Measurements from ENCODE around the gene CSMD2.

Gene CSMD2

GRCh38 chr1:33740040-33740744 is 424.8 kb downstream of the CSMD2 start:
- Histone ChIP-seq H3K14ac (ENCODE audit: low read length in 2 of 2) (no peak overlapping the region), H3K36me3 (ENCODE audit: control insufficient read depth in 1 of 2, insufficient read depth in 2 of 2, low read depth in 1 of 2, low read length in 2 of 2) (peaks cover 0 to 30% of the 10 kb centered on the region in 2 experiments), H3K4me3 (ENCODE audit: insufficient read depth in 1 of 2, low read depth in 1 of 2, low read length in 2 of 2) (no peak overlapping the region), H2BK5ac (ENCODE audit: low read depth, low read length, poor library complexity, severe bottlenecking) (no peak overlapping the region), H3K4me1 (ENCODE audit: control insufficient read depth, insufficient read depth, low read depth, low read length) (no peaks in the 10 kb centered on the region), H3K9ac (ENCODE audit: low read length) (no peak overlapping the region), H3K79me1 (replicated peaks; ENCODE audit: low read length, poor library complexity, severe bottlenecking) (no peaks in the 10 kb centered on the region), H3K4me2 (ENCODE audit: low read length, poor library complexity, severe bottlenecking) (no peak overlapping the region), H3K27me3 (ENCODE audit: control insufficient read depth in 1 of 2, insufficient read depth in 1 of 2, low read length in 2 of 2) (no peaks in the 10 kb centered on the region), H2BK15ac (ENCODE audit: low read depth, poor library complexity, severe bottlenecking) (no peak overlapping the region), H3K18ac (ENCODE audit: low read depth in 1 of 2, low read length in 2 of 2) (no peak overlapping the region), H4K91ac (ENCODE audit: low read length) (no peak overlapping the region), H4K8ac (ENCODE audit: low read length) (no peak overlapping the region), H3K9me3 (ENCODE audit: control insufficient read depth, low read length) (no peaks in the 10 kb centered on the region), H2AFZ (ENCODE audit: low read depth, low read length) (no peak overlapping the region), H3K23ac (ENCODE audit: low read length in 2 of 2) (no peak overlapping the region), H2AK5ac (ENCODE audit: low read length, severe bottlenecking) (no peak overlapping the region), H3K27ac (ENCODE audit: low read length, poor library complexity, severe bottlenecking) (no peak overlapping the region), H2BK12ac (ENCODE audit: low read length in 2 of 2) (no peak overlapping the region), H3K4ac (ENCODE audit: low read depth in 1 of 2, low read length in 2 of 2) (no peak overlapping the region), H2BK120ac (ENCODE audit: low read depth, low read length) (no peak overlapping the region)
- DNase-seq: no peak
- 79% methylated on average over 5 of the region's 8 CpGs for WGBS

DNA sequence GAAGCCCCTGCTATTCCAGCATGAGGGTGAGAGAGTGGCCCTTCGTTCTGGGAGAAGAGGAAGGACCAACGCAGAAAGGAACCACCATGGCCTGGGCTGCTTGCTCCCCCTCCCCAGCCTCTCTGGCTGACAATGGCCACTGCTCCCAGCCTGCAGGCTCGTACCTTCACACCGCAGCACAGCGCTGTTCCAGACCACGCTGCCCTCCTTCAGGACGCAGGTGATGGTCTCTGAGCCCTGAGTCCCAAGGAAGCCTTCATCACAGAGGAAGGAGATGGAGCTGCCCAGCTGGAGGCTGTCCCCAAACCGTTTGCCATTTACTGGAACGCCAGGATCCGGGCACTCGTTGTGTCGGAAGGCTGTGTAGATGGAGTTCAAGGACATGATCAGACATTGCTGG is 426.1 kb downstream of the CSMD2 start:
- H3K4me2 ChIP-seq (ENCODE audit: low read length, poor library complexity, severe bottlenecking): no peak overlapping the region
- H3K27ac ChIP-seq (ENCODE audit: low read length, poor library complexity, severe bottlenecking): no peak overlapping the region
- no peaks in the 10 kb centered on the region for H3K79me1 ChIP-seq (replicated peaks; ENCODE audit: low read length, poor library complexity, severe bottlenecking)
- no peak overlapping the region for H2BK15ac ChIP-seq (ENCODE audit: low read depth, poor library complexity, severe bottlenecking)
- H3K18ac ChIP-seq (ENCODE audit: low read depth in 1 of 2, low read length in 2 of 2): no peak overlapping the region
- no peak overlapping the region for H3K9ac ChIP-seq (ENCODE audit: low read length)
- 79% methylated on average over 12 of the region's 12 CpGs for WGBS
- DNase-seq: no peak
- H3K4me3 ChIP-seq (ENCODE audit: insufficient read depth in 1 of 2, low read depth in 1 of 2, low read length in 2 of 2): no peak overlapping the region
- no peak overlapping the region for H2AFZ ChIP-seq (ENCODE audit: low read depth, low read length)
- H2AK5ac ChIP-seq (ENCODE audit: low read length, severe bottlenecking): no peak overlapping the region
- H3K36me3 ChIP-seq (ENCODE audit: control insufficient read depth in 1 of 2, insufficient read depth in 2 of 2, low read depth in 1 of 2, low read length in 2 of 2): peaks cover 0 to 32% of the 10 kb centered on the region in 2 experiments
- H3K4me1 ChIP-seq (ENCODE audit: control insufficient read depth, insufficient read depth, low read depth, low read length): no peaks in the 10 kb centered on the region
- no peaks in the 10 kb centered on the region for H3K9me3 ChIP-seq (ENCODE audit: control insufficient read depth, low read length)
- no peak overlapping the region for H3K14ac ChIP-seq (ENCODE audit: low read length in 2 of 2)
- H2BK120ac ChIP-seq (ENCODE audit: low read depth, low read length): no peak overlapping the region
- no peak overlapping the region for H4K91ac ChIP-seq (ENCODE audit: low read length)
- no peaks in the 10 kb centered on the region for H3K27me3 ChIP-seq (ENCODE audit: control insufficient read depth in 1 of 2, insufficient read depth in 1 of 2, low read length in 2 of 2)
- H2BK12ac ChIP-seq (ENCODE audit: low read length in 2 of 2): no peak overlapping the region
- no peak overlapping the region for H3K23ac ChIP-seq (ENCODE audit: low read length in 2 of 2)
- no peak overlapping the region for H2BK5ac ChIP-seq (ENCODE audit: low read depth, low read length, poor library complexity, severe bottlenecking)
- no peak overlapping the region for H4K8ac ChIP-seq (ENCODE audit: low read length)
- H3K4ac ChIP-seq (ENCODE audit: low read depth in 1 of 2, low read length in 2 of 2): no peak overlapping the region

DNA sequence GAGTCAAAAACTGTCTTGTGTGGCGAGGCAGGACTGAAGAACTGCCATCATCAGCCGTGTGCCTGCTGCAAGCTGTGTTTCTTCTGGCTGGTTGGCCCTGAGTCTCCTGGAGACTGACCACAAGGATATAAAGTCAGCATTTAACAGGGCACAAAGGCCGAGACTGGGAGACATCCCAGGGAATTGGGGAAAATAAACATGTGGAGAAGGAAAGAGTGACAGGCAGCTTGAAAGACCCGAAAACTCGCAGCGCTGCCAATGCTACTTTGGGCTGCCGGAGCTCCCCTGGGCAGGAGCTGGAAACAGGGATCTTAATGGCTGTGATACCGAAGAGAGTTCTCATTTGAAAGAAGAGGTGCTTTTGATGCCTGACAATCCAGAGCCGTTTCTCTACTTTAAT is 426.5 kb downstream of the CSMD2 start:
- Histone ChIP-seq H3K4me3 (ENCODE audit: insufficient read depth in 1 of 2, low read depth in 1 of 2, low read length in 2 of 2) (no peak overlapping the region), H2AFZ (ENCODE audit: low read depth, low read length) (no peak overlapping the region), H3K23ac (ENCODE audit: low read length in 2 of 2) (no peak overlapping the region), H3K4me2 (ENCODE audit: low read length, poor library complexity, severe bottlenecking) (no peak overlapping the region), H2BK12ac (ENCODE audit: low read length in 2 of 2) (no peak overlapping the region), H3K9me3 (ENCODE audit: control insufficient read depth, low read length) (no peaks in the 10 kb centered on the region), H3K4me1 (ENCODE audit: control insufficient read depth, insufficient read depth, low read depth, low read length) (no peaks in the 10 kb centered on the region), H3K14ac (ENCODE audit: low read length in 2 of 2) (no peak overlapping the region), H3K4ac (ENCODE audit: low read depth in 1 of 2, low read length in 2 of 2) (no peak overlapping the region), H3K36me3 (ENCODE audit: control insufficient read depth in 1 of 2, insufficient read depth in 2 of 2, low read depth in 1 of 2, low read length in 2 of 2) (peaks cover 0 to 35% of the 10 kb centered on the region in 2 experiments), H3K27me3 (ENCODE audit: control insufficient read depth in 1 of 2, insufficient read depth in 1 of 2, low read length in 2 of 2) (no peaks in the 10 kb centered on the region), H3K9ac (ENCODE audit: low read length) (no peak overlapping the region), H3K27ac (ENCODE audit: low read length, poor library complexity, severe bottlenecking) (no peak overlapping the region), H4K8ac (ENCODE audit: low read length) (no peak overlapping the region), H2BK5ac (ENCODE audit: low read depth, low read length, poor library complexity, severe bottlenecking) (no peak overlapping the region), H2BK15ac (ENCODE audit: low read depth, poor library complexity, severe bottlenecking) (no peak overlapping the region), H3K79me1 (replicated peaks; ENCODE audit: low read length, poor library complexity, severe bottlenecking) (no peaks in the 10 kb centered on the region), H2AK5ac (ENCODE audit: low read length, severe bottlenecking) (no peak overlapping the region), H3K18ac (ENCODE audit: low read depth in 1 of 2, low read length in 2 of 2) (no peak overlapping the region), H2BK120ac (ENCODE audit: low read depth, low read length) (no peak overlapping the region), H4K91ac (ENCODE audit: low read length) (no peak overlapping the region)
- DNase-seq: no peak
- WGBS: 75% methylated on average over 7 of the region's 9 CpGs

- no peak overlapping the region for H3K4me2 ChIP-seq (ENCODE audit: low read length, poor library complexity, severe bottlenecking)
- H3K14ac ChIP-seq (ENCODE audit: low read length in 2 of 2): no peak overlapping the region
- no peak overlapping the region for H2BK12ac ChIP-seq (ENCODE audit: low read length in 2 of 2)
- WGBS: 89% methylated on average over 1 of the region's 1 CpG
- DNase-seq: no peak
- no peak overlapping the region for H2BK15ac ChIP-seq (ENCODE audit: low read depth, poor library complexity, severe bottlenecking)
- no peak overlapping the region for H2BK5ac ChIP-seq (ENCODE audit: low read depth, low read length, poor library complexity, severe bottlenecking)
- H2AK5ac ChIP-seq (ENCODE audit: low read length, severe bottlenecking): no peak overlapping the region
- H3K27me3 ChIP-seq (ENCODE audit: control insufficient read depth in 1 of 2, insufficient read depth in 1 of 2, low read length in 2 of 2): no peaks in the 10 kb centered on the region
- no peak overlapping the region for H4K8ac ChIP-seq (ENCODE audit: low read length)
- H3K36me3 ChIP-seq (ENCODE audit: control insufficient read depth in 1 of 2, insufficient read depth in 2 of 2, low read depth in 1 of 2, low read length in 2 of 2): peaks cover 0 to 32% of the 10 kb centered on the region in 2 experiments
- no peak overlapping the region for H2AFZ ChIP-seq (ENCODE audit: low read depth, low read length)
- no peak overlapping the region for H3K4me3 ChIP-seq (ENCODE audit: insufficient read depth in 1 of 2, low read depth in 1 of 2, low read length in 2 of 2)
- H3K27ac ChIP-seq (ENCODE audit: low read length, poor library complexity, severe bottlenecking): no peak overlapping the region
- H3K18ac ChIP-seq (ENCODE audit: low read depth in 1 of 2, low read length in 2 of 2): no peak overlapping the region
- H3K4ac ChIP-seq (ENCODE audit: low read depth in 1 of 2, low read length in 2 of 2): no peak overlapping the region
- no peak overlapping the region for H3K9ac ChIP-seq (ENCODE audit: low read length)
- H3K9me3 ChIP-seq (ENCODE audit: control insufficient read depth, low read length): no peaks in the 10 kb centered on the region
- no peaks in the 10 kb centered on the region for H3K4me1 ChIP-seq (ENCODE audit: control insufficient read depth, insufficient read depth, low read depth, low read length)
- no peak overlapping the region for H4K91ac ChIP-seq (ENCODE audit: low read length)
- H3K79me1 ChIP-seq (replicated peaks; ENCODE audit: low read length, poor library complexity, severe bottlenecking): no peaks in the 10 kb centered on the region
- no peak overlapping the region for H2BK120ac ChIP-seq (ENCODE audit: low read depth, low read length)
- H3K23ac ChIP-seq (ENCODE audit: low read length in 2 of 2): no peak overlapping the region
These were observed 428.5 kb downstream of the CSMD2 start for GRCh38 chr1:33736496-33736895.
